ENCODE measurements around the gene ANP32A. TPM values are rescaled to one million over a fixed set of nuclear protein-coding genes. Genes with fewer than 3 reads are reported as not detected.

Gene ANP32A
- total and polyA plus RNA-seq, 2 experiments from 2014 or later: 140 to 278 TPM

DNA sequence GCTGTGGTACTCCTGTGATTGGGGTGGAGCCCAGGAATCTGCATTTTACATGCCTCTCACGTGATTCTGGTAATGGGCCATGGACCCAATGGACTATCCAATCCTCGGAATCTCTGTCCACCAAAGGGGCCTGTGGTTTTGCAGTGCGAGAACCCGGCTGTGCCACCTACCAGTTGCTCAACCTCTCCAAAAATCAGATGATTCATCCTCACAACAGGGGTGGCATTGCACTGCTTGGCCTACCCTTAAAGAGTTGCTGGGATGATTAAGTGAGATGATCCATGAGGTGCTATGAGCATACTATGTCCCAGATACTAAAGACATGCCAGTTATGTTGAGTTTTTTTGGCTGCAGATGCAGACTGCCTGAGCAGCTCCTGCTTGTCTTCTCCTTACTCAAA lies 5.1 kb downstream of the ANP32A start:
- H3K4me3 ChIP-seq: no peak overlapping the region
- TF ChIP-seq, protein P1, sequence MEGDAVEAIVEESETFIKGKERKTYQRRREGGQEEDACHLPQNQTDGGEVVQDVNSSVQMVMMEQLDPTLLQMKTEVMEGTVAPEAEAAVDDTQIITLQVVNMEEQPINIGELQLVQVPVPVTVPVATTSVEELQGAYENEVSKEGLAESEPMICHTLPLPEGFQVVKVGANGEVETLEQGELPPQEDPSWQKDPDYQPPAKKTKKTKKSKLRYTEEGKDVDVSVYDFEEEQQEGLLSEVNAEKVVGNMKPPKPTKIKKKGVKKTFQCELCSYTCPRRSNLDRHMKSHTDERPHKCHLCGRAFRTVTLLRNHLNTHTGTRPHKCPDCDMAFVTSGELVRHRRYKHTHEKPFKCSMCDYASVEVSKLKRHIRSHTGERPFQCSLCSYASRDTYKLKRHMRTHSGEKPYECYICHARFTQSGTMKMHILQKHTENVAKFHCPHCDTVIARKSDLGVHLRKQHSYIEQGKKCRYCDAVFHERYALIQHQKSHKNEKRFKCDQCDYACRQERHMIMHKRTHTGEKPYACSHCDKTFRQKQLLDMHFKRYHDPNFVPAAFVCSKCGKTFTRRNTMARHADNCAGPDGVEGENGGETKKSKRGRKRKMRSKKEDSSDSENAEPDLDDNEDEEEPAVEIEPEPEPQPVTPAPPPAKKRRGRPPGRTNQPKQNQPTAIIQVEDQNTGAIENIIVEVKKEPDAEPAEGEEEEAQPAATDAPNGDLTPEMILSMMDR (IDR thresholded peaks at IDR 0.05; ENCODE audit: low read depth, low read length): no peak

GRCh38 chr15:68814596-68814995 lies 6.1 kb downstream of the ANP32A start:
- Histone ChIP-seq H3K27ac (no peak overlapping the region), H3K4me1 (ENCODE audit: low read depth) (peaks cover 39% of the 10 kb centered on the region), H3K4me3 (no peak overlapping the region), H3K36me3 (no peaks in the 10 kb centered on the region), H3K27me3 (no peaks in the 10 kb centered on the region), H3K9me3 (ENCODE audit: low read depth) (no peaks in the 10 kb centered on the region)
- DNase-seq (ENCODE audit: low read depth in 1 of 2, low spot score in 1 of 2): no peak
- TF ChIP-seq, protein P1 (IDR thresholded peaks at IDR 0.05; ENCODE audit: low read depth, low read length): no peak

More for the DNA sequence above, 5.1 kb downstream of the ANP32A start:
- Histone ChIP-seq H3K36me3 (no peaks in the 10 kb centered on the region), H3K4me1 (ENCODE audit: low read depth) (peaks cover 33% of the 10 kb centered on the region), H3K9me3 (ENCODE audit: low read depth) (no peaks in the 10 kb centered on the region), H3K27ac (no peak overlapping the region), H3K27me3 (no peaks in the 10 kb centered on the region)
- DNase-seq (ENCODE audit: low read depth in 1 of 2, low spot score in 1 of 2): no peak

DNA sequence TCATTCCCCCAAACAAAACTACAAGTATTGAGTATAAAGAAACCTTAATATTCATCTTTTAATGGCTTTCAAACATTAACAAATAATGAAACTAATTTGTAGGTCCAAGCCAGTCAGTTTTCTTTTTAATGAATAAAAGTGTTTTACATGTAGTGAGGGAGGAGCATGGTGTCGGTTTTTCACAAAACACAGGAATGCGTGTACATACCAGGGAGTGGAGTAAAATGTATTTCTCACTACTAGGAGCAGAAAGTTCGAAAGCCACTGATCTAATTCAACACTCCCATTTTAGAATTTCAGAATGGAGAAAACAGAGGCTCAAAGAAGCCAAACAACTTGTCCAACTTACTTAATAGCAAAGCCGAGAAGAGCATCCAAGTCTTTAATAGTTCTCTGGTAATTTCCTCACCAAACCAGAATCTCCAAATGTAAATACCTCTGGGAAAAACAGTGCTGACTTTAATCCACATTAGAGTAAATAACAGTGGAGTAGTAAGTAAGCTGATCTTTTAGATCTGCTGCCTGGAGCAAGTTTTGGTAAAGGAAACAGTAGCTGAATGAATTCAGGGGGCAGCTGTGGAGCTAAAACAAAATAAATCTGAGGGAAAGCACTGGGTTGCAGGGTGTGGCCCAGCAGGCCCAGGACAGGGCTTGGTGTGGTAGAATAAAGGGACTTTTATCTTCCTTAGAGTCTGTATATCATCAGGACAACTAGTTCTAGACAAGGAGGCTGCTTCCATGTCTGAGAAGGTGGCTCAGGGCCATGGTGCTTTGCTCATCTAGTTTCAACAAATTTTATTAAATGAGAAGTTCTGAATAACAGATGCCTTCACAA lies 7.9 kb downstream of the ANP32A start:
- Histone ChIP-seq H3K27ac (peak overlapping the region; percentile 59), H3K4me3 (no peak overlapping the region), H3K27me3 (no peaks in the 10 kb centered on the region), H3K9me3 (ENCODE audit: low read depth) (no peaks in the 10 kb centered on the region), H3K4me1 (ENCODE audit: low read depth) (peaks cover 56% of the 10 kb centered on the region), H3K36me3 (no peaks in the 10 kb centered on the region)
- TF ChIP-seq, protein P1 (IDR thresholded peaks at IDR 0.05; ENCODE audit: low read depth, low read length): no peak
- no peak for DNase-seq (ENCODE audit: low read depth in 1 of 2, low spot score in 1 of 2)

DNA sequence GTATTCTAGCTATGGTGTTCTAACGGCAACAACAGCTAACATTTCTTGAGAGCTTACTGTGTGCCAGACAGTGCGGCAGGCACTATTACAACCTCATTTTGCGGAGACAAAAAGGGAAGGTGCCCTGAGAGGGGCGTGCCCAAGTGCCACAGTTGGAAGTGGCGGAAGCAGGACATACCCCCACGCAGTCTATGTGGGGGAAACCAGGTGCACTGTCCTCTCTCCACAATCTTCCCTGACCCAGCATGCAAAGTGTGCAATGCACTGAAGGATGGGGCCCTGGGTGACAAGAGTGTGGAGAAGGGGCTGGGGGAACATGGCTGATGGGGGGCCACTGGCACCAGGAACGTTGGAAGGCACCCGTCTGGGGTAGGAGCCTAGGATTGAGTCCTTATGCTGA lies 8.6 kb downstream of the ANP32A start:
- TF ChIP-seq, protein P1 (IDR thresholded peaks at IDR 0.05; ENCODE audit: low read depth, low read length): no peak
- H3K9me3 ChIP-seq (ENCODE audit: low read depth): no peaks in the 10 kb centered on the region
- peaks cover 64% of the 10 kb centered on the region for H3K4me1 ChIP-seq (ENCODE audit: low read depth)
- H3K36me3 ChIP-seq: no peaks in the 10 kb centered on the region
- no peak for DNase-seq (ENCODE audit: low read depth in 1 of 2, low spot score in 1 of 2)
- no peak overlapping the region for H3K4me3 ChIP-seq
- H3K27ac ChIP-seq: no peak overlapping the region
- no peaks in the 10 kb centered on the region for H3K27me3 ChIP-seq

DNA sequence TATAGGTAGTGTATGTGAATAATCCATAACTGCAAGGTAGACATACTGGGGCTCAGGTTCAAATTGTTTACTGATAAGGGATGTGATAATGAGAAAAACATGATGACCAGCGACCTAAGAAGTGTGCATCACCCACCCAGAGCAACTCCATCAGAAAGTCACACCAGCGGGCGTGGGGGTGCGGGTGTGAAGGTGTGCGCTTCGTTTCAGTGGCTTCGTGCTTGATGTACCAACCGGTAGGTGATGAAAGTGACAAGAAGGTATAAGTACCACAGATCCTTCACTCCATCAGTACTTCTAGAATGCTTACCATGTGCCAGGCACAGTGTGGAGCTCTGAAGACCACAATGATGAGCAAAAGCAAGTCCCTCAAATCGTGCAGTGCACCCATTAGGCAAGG lies 11.2 kb downstream of the ANP32A start:
- Histone ChIP-seq H3K4me1 (ENCODE audit: low read depth) (peaks cover 68% of the 10 kb centered on the region), H3K36me3 (no peaks in the 10 kb centered on the region), H3K9me3 (ENCODE audit: low read depth) (no peaks in the 10 kb centered on the region), H3K27ac (no peak overlapping the region), H3K27me3 (no peaks in the 10 kb centered on the region), H3K4me3 (no peak overlapping the region)
- no peak for DNase-seq (ENCODE audit: low read depth in 1 of 2, low spot score in 1 of 2)
- TF ChIP-seq, protein P1 (IDR thresholded peaks at IDR 0.05; ENCODE audit: low read depth, low read length): no peak
